Measurements from ENCODE around the gene TRAF3IP3.

TRAF3IP3 gene, protein sequence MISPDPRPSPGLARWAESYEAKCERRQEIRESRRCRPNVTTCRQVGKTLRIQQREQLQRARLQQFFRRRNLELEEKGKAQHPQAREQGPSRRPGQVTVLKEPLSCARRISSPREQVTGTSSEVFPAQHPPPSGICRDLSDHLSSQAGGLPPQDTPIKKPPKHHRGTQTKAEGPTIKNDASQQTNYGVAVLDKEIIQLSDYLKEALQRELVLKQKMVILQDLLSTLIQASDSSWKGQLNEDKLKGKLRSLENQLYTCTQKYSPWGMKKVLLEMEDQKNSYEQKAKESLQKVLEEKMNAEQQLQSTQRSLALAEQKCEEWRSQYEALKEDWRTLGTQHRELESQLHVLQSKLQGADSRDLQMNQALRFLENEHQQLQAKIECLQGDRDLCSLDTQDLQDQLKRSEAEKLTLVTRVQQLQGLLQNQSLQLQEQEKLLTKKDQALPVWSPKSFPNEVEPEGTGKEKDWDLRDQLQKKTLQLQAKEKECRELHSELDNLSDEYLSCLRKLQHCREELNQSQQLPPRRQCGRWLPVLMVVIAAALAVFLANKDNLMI

GRCh38 chr1:209755926-209756614 is at the start of gene TRAF3IP3:
Gene TRAF3IP3, plus strand, starts transcription at chr1:209756053. Its CDS starts 3,987 bp downstream, at chr1:209760040.
- no peak for FAIRE-seq
- no peak for DNase-seq (ENCODE audit: low spot score)

GRCh38 chr1:209706622-209707021 is 49.2 kb upstream of the TRAF3IP3 start:
- DNase-seq (ENCODE audit: low spot score) (no peak), FAIRE-seq (no peak)

DNA sequence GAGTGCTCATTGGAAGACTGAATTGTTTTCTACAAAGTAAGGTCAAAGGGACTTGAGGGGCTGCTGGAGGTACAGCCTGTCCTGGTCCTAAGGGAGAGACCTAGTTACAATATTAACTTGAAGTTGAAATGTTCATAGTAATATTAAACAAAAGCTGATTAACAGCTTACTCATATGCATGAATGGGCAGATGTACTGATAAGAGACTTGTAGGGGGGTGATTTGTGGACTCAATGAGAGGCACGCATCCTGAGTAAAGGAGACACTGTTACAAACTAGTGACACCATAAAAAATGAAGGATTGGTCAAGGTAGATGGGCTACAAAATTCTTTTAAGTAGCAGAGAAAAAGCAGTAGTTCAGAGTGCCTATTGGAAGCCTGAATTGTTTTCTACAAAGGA is 48.5 kb upstream of the TRAF3IP3 start:
- FAIRE-seq, result no peak
- DNase-seq (ENCODE audit: low spot score), result peak; percentile 20

- FAIRE-seq, result no peak
- DNase-seq (ENCODE audit: low spot score), result no peak
These were observed 47.6 kb upstream of the TRAF3IP3 start for GRCh38 chr1:209708297-209708696.

DNA sequence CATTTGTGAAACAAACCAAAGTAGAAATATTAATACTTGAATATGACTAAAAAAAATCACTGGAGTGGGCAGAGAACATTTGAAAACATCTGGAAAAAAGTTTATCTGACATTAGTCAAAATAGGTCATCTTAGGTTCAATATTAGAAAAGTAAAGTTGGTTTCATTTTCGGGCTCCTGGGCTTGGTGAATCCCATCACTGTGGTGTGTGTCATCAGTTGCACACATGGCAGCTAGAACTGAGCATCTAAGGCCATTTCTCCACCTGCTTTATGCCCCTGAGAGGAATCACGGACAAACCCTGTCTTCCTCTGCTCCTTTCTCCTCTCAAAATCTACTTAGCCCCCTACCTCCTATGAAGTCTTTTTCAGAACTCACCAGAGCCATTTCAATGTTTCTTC is 45.8 kb upstream of the TRAF3IP3 start:
- DNase-seq (ENCODE audit: low spot score), result no peak
- no peak for FAIRE-seq

- no peak for FAIRE-seq
- no peak for DNase-seq (ENCODE audit: low spot score)
These were observed 45.0 kb upstream of the TRAF3IP3 start for GRCh38 chr1:209710847-209711246.

DNA sequence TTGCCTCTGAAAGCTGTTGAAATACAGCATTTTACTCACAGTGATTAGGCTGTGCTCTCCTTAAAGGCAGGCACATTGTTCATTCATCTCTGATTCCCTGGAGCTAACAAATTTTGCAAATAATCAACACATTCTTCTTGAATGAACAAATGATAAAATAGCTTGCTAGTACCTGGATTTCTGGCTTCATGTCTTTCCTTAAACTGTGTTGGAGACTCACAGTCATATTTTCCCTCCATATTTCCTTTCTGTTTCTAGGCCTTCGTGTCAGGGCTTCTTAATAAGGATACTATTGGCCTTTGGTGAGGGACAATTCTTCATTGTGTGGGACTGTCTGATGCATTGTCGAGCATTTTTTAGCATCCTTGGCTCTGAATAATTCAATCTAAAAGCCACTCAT is 41.5 kb upstream of the TRAF3IP3 start:
- no peak for DNase-seq (ENCODE audit: low spot score)

GRCh38 chr1:209715314-209715713 is 40.5 kb upstream of the TRAF3IP3 start:
- DNase-seq (ENCODE audit: low spot score), result no peak
- FAIRE-seq, result no peak

More for the DNA sequence above, 41.5 kb upstream of the TRAF3IP3 start:
- FAIRE-seq, result no peak

DNA sequence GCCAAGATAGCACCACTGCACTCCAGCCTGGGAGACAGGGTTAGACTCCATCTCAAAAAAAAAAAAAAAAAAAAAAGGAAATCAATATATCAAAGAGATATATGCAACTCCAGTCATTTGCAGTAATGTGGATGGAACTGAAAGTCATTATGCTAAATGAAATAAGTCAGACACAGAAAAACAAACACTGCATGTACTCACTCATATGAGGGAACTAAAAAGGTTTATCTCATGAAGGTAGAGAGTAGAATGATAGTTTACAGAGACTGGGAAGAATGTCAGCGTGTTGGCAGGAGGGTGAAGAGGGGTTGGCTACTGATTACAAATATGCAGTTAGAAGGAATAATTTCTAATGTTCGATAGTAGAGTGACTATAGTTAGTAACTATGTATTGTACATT is 38.0 kb upstream of the TRAF3IP3 start:
- no peak for DNase-seq (ENCODE audit: low spot score)
- no peak for FAIRE-seq

- DNase-seq (ENCODE audit: low spot score), result no peak
- FAIRE-seq, result no peak
These were observed 35.5 kb upstream of the TRAF3IP3 start for GRCh38 chr1:209720326-209720725.

- no peak for DNase-seq (ENCODE audit: low spot score)
- no peak for FAIRE-seq
These were observed 35.0 kb upstream of the TRAF3IP3 start for GRCh38 chr1:209720826-209721225.

DNA sequence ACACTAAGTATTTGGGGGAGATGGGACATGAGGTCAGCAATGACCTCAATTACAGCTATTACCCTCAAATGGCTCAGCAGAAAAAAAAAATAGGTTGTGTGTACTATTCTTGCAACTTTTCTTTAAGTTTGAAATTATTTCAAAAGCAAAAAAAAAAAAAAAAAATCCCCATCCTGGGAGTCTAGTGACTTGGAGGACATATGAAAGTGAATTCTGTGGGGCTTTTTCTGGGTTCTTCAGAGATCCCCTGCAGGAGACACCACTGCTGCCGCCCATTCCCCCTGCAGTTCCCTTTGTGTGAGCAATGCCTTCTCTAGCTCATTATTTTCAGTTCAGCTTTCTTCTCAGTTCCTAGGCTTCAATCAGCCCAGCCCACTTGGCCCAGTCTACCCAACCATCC is 34.5 kb upstream of the TRAF3IP3 start:
- DNase-seq (ENCODE audit: low spot score) (no peak), FAIRE-seq (no peak)

DNA sequence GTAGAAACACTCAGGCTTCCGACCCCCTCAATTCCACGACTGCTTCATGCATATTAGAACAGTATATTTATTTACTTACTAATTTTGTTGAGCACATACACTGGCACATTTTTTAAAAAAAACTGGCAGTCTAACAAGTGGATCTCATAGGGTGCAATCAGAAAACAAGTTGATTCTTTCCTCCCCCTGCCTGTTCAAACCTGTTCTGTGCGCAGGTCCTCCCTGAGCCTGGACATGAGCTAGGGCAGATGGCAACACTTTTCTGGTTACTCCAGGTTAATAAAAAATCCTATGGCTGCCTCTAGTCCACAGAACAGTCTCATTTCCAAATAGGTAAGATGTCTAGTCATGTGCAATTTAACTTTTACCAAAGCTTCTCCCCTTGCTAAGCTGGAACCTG is 32.6 kb upstream of the TRAF3IP3 start:
- no peak for DNase-seq (ENCODE audit: low spot score)
- FAIRE-seq, result no peak

GRCh38 chr1:209723756-209724693 is 31.8 kb upstream of the TRAF3IP3 start:
- no peak for DNase-seq (ENCODE audit: low spot score)
- FAIRE-seq, result no peak

GRCh38 chr1:209727286-209727685 is 28.6 kb upstream of the TRAF3IP3 start:
- DNase-seq (ENCODE audit: low spot score) (no peak), FAIRE-seq (no peak)

DNA sequence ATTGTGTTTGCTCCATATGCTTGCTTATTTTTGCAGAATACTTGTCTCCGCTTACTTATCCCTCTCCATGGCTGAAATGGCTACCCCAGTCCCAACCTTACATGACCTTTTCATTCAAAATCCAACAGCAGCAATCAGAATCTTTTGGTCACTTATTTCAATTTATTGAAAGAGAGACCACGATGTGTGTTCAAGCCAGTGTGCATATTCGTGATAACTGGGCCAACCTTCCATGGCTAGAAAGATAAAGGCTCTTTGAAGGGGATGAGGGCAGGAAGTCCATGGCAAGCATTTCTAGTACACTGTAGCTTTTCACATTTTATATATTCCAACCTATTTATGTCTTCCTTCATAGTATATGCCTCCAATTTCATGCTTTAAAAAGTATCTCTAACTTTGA is 28.1 kb upstream of the TRAF3IP3 start:
- DNase-seq (ENCODE audit: low spot score) (no peak), FAIRE-seq (no peak)

GRCh38 chr1:209728466-209728865 is 27.4 kb upstream of the TRAF3IP3 start:
- no peak for FAIRE-seq
- DNase-seq (ENCODE audit: low spot score), result no peak

DNA sequence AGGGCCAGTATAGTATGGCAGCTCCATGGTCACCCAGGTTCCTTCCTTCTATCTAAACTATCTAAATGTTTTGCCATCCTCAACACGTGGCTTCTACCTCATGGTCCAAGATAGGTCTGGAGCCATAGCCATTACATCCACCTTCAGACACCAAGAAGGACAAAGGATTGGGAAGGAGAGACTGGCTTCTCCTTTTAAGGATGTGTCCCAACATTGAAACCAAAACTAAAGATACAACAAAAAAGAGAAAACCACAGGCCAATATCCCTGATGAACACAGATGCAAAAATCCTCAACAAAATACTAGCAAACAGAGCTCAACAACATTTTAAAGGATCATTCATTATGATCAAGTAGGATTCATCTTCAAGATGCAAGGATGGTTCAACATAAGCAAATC is 26.4 kb upstream of the TRAF3IP3 start:
- no peak for FAIRE-seq
- no peak for DNase-seq (ENCODE audit: low spot score)

DNA sequence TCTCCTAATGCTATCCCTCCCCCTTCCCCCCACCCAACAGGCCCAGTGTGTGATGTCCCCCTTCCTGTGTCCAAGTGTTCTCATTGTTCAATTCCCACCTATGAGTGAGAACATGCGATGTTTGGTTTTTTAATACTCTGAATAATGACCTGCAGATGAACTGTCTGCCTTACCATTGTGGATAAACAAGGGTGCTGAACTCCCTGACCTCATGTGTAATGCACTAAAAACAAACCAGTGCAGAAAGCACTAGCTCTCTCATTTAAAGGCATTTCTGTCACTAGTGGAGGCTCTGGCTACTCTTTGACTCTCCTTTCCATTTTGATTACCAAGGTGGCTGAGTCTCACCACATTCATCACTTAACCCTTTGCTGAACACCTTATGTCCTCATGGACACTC is 23.1 kb upstream of the TRAF3IP3 start:
- FAIRE-seq, result no peak

DNA sequence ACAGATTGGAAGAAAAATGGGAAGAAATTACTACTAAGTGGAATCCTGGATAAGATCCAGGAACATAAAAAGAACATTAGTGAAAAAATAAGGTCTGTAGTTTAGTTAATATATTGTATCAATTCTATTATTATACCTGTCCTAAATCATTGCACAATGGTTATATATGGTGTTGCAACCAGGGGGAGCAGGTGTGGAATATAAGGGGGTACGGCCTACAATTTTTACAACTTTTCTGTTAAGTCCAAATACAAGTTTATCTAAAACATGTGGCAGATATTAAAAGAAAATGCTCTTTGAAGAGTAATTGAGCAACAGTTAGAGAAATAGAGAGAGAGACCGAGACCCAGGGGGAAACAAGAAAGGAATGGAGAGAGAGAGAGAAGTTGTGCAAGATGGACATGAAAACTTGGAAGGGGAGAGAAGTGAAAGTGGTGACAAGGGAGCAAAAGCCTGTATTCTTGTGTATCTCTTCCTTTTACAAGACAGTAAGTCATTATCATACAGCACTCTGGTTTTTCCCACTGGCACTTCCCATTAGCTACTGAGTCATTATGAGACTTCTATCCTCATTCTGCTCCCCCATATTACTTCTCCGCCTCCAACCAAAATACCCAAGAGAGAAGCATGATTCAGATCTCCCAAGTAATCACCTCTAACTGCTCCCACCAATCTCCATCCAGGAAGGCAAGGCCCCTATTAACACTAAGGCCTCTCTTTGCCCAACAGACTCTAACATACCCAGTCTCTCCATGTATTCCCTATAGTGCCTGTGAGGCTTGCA is 22.3 kb upstream of the TRAF3IP3 start:
- DNase-seq (ENCODE audit: low spot score), result no peak
- FAIRE-seq, result no peak

More for the DNA sequence above, 23.1 kb upstream of the TRAF3IP3 start:
- no peak for DNase-seq (ENCODE audit: low spot score)

Data from RCC 7860 (cell line).